Transverse colon (tissue), 3 donors: ENCODE results near the gene RCAN2.

Source experiments
- CTCF ChIP-seq, 5 experiments: fragments of 200-600 bp in 3 of 5; fragments of 450-650 bp in 2 of 5; sonication (generic) in 3 of 5; IDR thresholded peaks; 1 replicate in 2 of 5; 2 replicates in 3 of 5; pipeline ENCODE4 v1.5.1; 2016 to 2017; ENCODE audit warnings: antibody characterized with exemption in 5 of 5, inconsistent platforms in 3 of 5, mild to moderate bottlenecking in 2 of 5, moderate library complexity in 1 of 5
- POLR2A ChIP-seq: fragments of 450-650 bp; IDR thresholded peaks from one replicate; pipeline ENCODE4 v1.6.1; 2016; ENCODE audit warnings: antibody characterized with exemption, mild to moderate bottlenecking, moderate library complexity

- TF ChIP-seq CTCF (IDR thresholded peaks at IDR 0.05) (no peak), POLR2A (no peak)
These were observed 220.1 kb downstream of the RCAN2 start for GRCh38 chr6:46271107-46271506.
